ENCODE measurements around the gene CYFIP2. TPM values are rescaled to one million over a fixed set of nuclear protein-coding genes. Genes with fewer than 3 reads are reported as not detected.

The CYFIP2 gene
- total RNA-seq, 1 experiment from 2014 or later = 95.3 TPM

- ChIA-PET CTCF (interaction anchor here (1.7 kb wide), 1 partner anchor 22 kb away, joined by 4 read pairs; no protein-coding TSS in a partner anchor), POLR2A (no interaction called here)
- no peak overlapping the region for H3K4me3 Mint-ChIP-seq
- no peak for TF ChIP-seq ZMAT4 (CRISPR knock-in tag; IDR thresholded peaks at IDR 0.05)
- no peak for TF ChIP-seq ATF2 (CRISPR knock-in tag; IDR thresholded peaks at IDR 0.05; ENCODE audit: borderline replicate concordance, low read depth)
- no peak for TF ChIP-seq NR2C2 (CRISPR knock-in tag; IDR thresholded peaks at IDR 0.05)
- no peak for TF ChIP-seq GTF2I (CRISPR knock-in tag; conservative IDR thresholded peaks at IDR 0.05)
- TF ChIP-seq CREM (CRISPR knock-in tag; IDR thresholded peaks at IDR 0.05) = no peak
- TF ChIP-seq RELA (CRISPR knock-in tag; IDR thresholded peaks at IDR 0.05; ENCODE audit: borderline replicate concordance) = no peak
- TF ChIP-seq ZNF263 (CRISPR knock-in tag; IDR thresholded peaks at IDR 0.05; ENCODE audit: low read depth) = no peak
- TF ChIP-seq ETV6 (CRISPR knock-in tag; IDR thresholded peaks at IDR 0.05) = no peak
- TF ChIP-seq MYBL2 (CRISPR knock-in tag; IDR thresholded peaks at IDR 0.05) = no peak
- no peak for TF ChIP-seq CREB1 (CRISPR knock-in tag; IDR thresholded peaks at IDR 0.05)
- TF ChIP-seq ZNF425 (CRISPR knock-in tag; conservative IDR thresholded peaks at IDR 0.05) = no peak
- no peak for TF ChIP-seq EMX1 (CRISPR knock-in tag; IDR thresholded peaks at IDR 0.05)
- no peak for TF ChIP-seq NR1H2 (CRISPR knock-in tag; IDR thresholded peaks at IDR 0.05)
- H3K36me3 Mint-ChIP-seq = peaks cover 10% of the 10 kb centered on the region
- no peak for ATAC-seq
- no peak for DNase-seq (ENCODE audit: low spot score)
- no peaks in the 10 kb centered on the region for H3K27me3 Mint-ChIP-seq (ENCODE audit: low read depth)
- no peaks in the 10 kb centered on the region for H3K9me3 Mint-ChIP-seq
- peaks cover 14% of the 10 kb centered on the region for H3K4me1 Mint-ChIP-seq
- H3K27ac Mint-ChIP-seq = no peak overlapping the region
These were observed 16.2 kb downstream of the CYFIP2 start for GRCh38 chr5:157282150-157282549.

- DNase-seq (ENCODE audit: low spot score) (no peak), ATAC-seq (peak; percentile 34; the same call in 1 of the 2 replicates)
- ChIA-PET POLR2A (interaction anchor here (0.7 kb wide), 1 partner anchor 448 kb away, joined by 3 read pairs; the partner anchor contains the start of gene THG1L), CTCF (interaction anchor here (1.0 to 1.3 kb wide), 2 partner anchors 21 to 40 kb away, joined by 3 to 5 read pairs; no protein-coding TSS in a partner anchor)
- Mint-ChIP-seq H3K4me1 (peaks cover 7% of the 10 kb centered on the region), H3K4me3 (no peak overlapping the region), H3K9me3 (no peaks in the 10 kb centered on the region), H3K27me3 (ENCODE audit: low read depth) (no peaks in the 10 kb centered on the region), H3K27ac (no peak overlapping the region), H3K36me3 (peaks cover 22% of the 10 kb centered on the region)
- TF ChIP-seq AFF4 (CRISPR knock-in tag; IDR thresholded peaks at IDR 0.05; ENCODE audit: borderline replicate concordance) = no peak
- TF ChIP-seq USF1 (CRISPR knock-in tag; IDR thresholded peaks at IDR 0.05) = no peak
- no peak for TF ChIP-seq HMGA2 (CRISPR knock-in tag; IDR thresholded peaks at IDR 0.05)
- no peak for TF ChIP-seq IRF1 (CRISPR knock-in tag; IDR thresholded peaks at IDR 0.05)
- TF ChIP-seq ERG (CRISPR knock-in tag; IDR thresholded peaks at IDR 0.05) = no peak
- no peak for TF ChIP-seq PREB (CRISPR knock-in tag; IDR thresholded peaks at IDR 0.05; ENCODE audit: borderline replicate concordance)
- TF ChIP-seq NR3C1 (CRISPR knock-in tag; conservative IDR thresholded peaks at IDR 0.05; ENCODE audit: low read depth) = no peak
These were observed 17.5 kb downstream of the CYFIP2 start for GRCh38 chr5:157283434-157283833.

Data from WTC11 (cell line).